Smooth muscle cell (in vitro differentiated cells): ENCODE measurements around the gene GPATCH1. TPM values are rescaled to one million over a fixed set of nuclear protein-coding genes. Genes with fewer than 3 reads are reported as not detected.
"Not testable (repeated sequence)": the region's sequence is repeated elsewhere in the genome, so short reads cannot be mapped to it uniquely, and the experiment has no call there.

Experiments used
- DNase-seq: peaks from one replicate; lab custom pipeline; 2025; ENCODE audit not compliant: unreplicated experiment; lab: John Stamatoyannopoulos, UW
- H2AFZ ChIP-seq: fragments of 200-600 bp; sonication (generic); 2 replicates; pipeline ENCODE4 v1.6.0; 2016; ENCODE audit warnings: antibody characterized with exemption, low read depth, mild to moderate bottlenecking
- H3F3A ChIP-seq: fragments of 200-600 bp; sonication (generic); 2 replicates; pipeline ENCODE4 v1.6.0; 2017; ENCODE audit warnings: antibody characterized with exemption, low read depth
- H3K27ac ChIP-seq: fragments of 200-600 bp; sonication (generic); 2 replicates; pipeline ENCODE4 v1.5.1; 2016; ENCODE audit warnings: low read depth, mild to moderate bottlenecking
- H3K27me3 ChIP-seq: fragments of 200-600 bp; sonication (generic); 2 replicates; pipeline ENCODE4 v1.6.1; 2016; ENCODE audit warnings: low read depth, mild to moderate bottlenecking
- H3K36me3 ChIP-seq: fragments of 200-600 bp; sonication (generic); 2 replicates; pipeline ENCODE4 v1.5.1; 2016; ENCODE audit warnings: low read depth
- H3K4me1 ChIP-seq: fragments of 200-600 bp; sonication (generic); 2 replicates; pipeline ENCODE4 v1.5.1; 2016; ENCODE audit warnings: low read depth
- H3K4me2 ChIP-seq: fragments of 200-600 bp; sonication (generic); 2 replicates; pipeline ENCODE4 v1.6.0; 2016; ENCODE audit warnings: mild to moderate bottlenecking
- H3K4me3 ChIP-seq: fragments of 200-600 bp; sonication (generic); 2 replicates; pipeline ENCODE4 v1.5.1; 2016; ENCODE audit warnings: mild to moderate bottlenecking
- H3K79me2 ChIP-seq: fragments of 200-600 bp; sonication (generic); 2 replicates; pipeline ENCODE4 v1.6.0; 2016; ENCODE audit warnings: low read depth, mild to moderate bottlenecking
- H3K9ac ChIP-seq: fragments of 200-600 bp; sonication (generic); 2 replicates; pipeline ENCODE4 v1.6.0; 2016; ENCODE audit warnings: low read depth
- H3K9me3 ChIP-seq: fragments of 200-600 bp; sonication (generic); replicated peaks from 2 replicates; pipeline ENCODE4 v1.5.1; 2016; ENCODE audit warnings: low read depth
- H4K20me1 ChIP-seq: fragments of 200-600 bp; sonication (generic); 2 replicates; pipeline ENCODE4 v1.6.0; 2016; ENCODE audit warnings: low read depth
- CTCF ChIP-seq: fragments of 200-600 bp; sonication (generic); IDR thresholded peaks from 2 replicates; pipeline ENCODE4 v1.5.1; 2017; ENCODE audit warnings: borderline replicate concordance, mild to moderate bottlenecking, antibody characterized with exemption; ENCODE audit not compliant: insufficient read depth, poor library complexity, severe bottlenecking
- WGBS: methylation state at CpG from one replicate; pipeline ENCODE4 v1.1.7; 2016; ENCODE audit warnings: low lambda C conversion rate; 5-methylcytosine and 5-hydroxymethylcytosine counted together
- polyA plus RNA-seq: library from polyadenylated mRNA; unstranded; fragments of >200 nt; fragmentation: Nextera tagmentation; extraction: Ambion mirVana; gene quantifications from 2 replicates; pipeline ENCODE4 v1.2.1, GENCODE V29; 2016
- total RNA-seq: library from RNA; depleted of rRNA; stranded (reverse); fragments of >200 nt; gene quantifications from 2 replicates; pipeline ENCODE4 v1.2.3, GENCODE V29; 2014

The GPATCH1 gene
- total and polyA plus RNA-seq, 2 experiments from 2014 or later = 2.8 to 4.3 TPM

- Histone ChIP-seq H3F3A (no peaks in the 10 kb centered on the region), H3K36me3 (no peaks in the 10 kb centered on the region), H3K27ac (no peak overlapping the region), H3K4me2 (no peak overlapping the region), H4K20me1 (no peaks in the 10 kb centered on the region), H3K79me2 (no peaks in the 10 kb centered on the region), H2AFZ (no peak overlapping the region), H3K4me3 (no peak overlapping the region), H3K9ac (no peak overlapping the region), H3K9me3 (no peaks in the 10 kb centered on the region), H3K27me3 (no peaks in the 10 kb centered on the region), H3K4me1 (no peaks in the 10 kb centered on the region)
- DNase-seq = no peak
- 100% methylated on average over 4 of the region's 4 CpGs for whole genome bisulfite sequencing
- TF ChIP-seq CTCF = no peak
These were observed 78.2 kb downstream of the GPATCH1 start for GRCh38 chr19:33159149-33159548.

- H3K4me2 ChIP-seq = no peak overlapping the region
- H2AFZ ChIP-seq = no peak overlapping the region
- no peak overlapping the region for H3K4me3 ChIP-seq
- H3K27ac ChIP-seq = no peak overlapping the region
- H4K20me1 ChIP-seq = no peaks in the 10 kb centered on the region
- DNase-seq = no peak
- WGBS = 84% methylated on average over 8 of the region's 8 CpGs
- TF ChIP-seq CTCF = no peak
- H3K27me3 ChIP-seq = no peaks in the 10 kb centered on the region
- H3K79me2 ChIP-seq = no peaks in the 10 kb centered on the region
- no peak overlapping the region for H3K9ac ChIP-seq
- H3F3A ChIP-seq = no peaks in the 10 kb centered on the region
- H3K4me1 ChIP-seq = no peaks in the 10 kb centered on the region
- H3K36me3 ChIP-seq = no peaks in the 10 kb centered on the region
- no peaks in the 10 kb centered on the region for H3K9me3 ChIP-seq
These were observed 78.9 kb downstream of the GPATCH1 start for GRCh38 chr19:33159893-33160292.

- no peak overlapping the region for H3K9ac ChIP-seq
- WGBS = 81% methylated on average over 4 of the region's 4 CpGs
- H3K36me3 ChIP-seq = no peaks in the 10 kb centered on the region
- H4K20me1 ChIP-seq = no peaks in the 10 kb centered on the region
- no peaks in the 10 kb centered on the region for H3K4me1 ChIP-seq
- DNase-seq = no peak
- H3K4me3 ChIP-seq = no peak overlapping the region
- H3K4me2 ChIP-seq = no peak overlapping the region
- H3K27me3 ChIP-seq = no peaks in the 10 kb centered on the region
- no peaks in the 10 kb centered on the region for H3F3A ChIP-seq
- no peak for TF ChIP-seq CTCF
- H3K27ac ChIP-seq = no peak overlapping the region
- no peaks in the 10 kb centered on the region for H3K79me2 ChIP-seq
- H2AFZ ChIP-seq = no peak overlapping the region
- H3K9me3 ChIP-seq = no peaks in the 10 kb centered on the region
These were observed 80.2 kb downstream of the GPATCH1 start for GRCh38 chr19:33161201-33161600.

- DNase-seq = no peak
- H3K79me2 ChIP-seq = no peaks in the 10 kb centered on the region
- no peak for TF ChIP-seq CTCF
- no peaks in the 10 kb centered on the region for H3K36me3 ChIP-seq
- H4K20me1 ChIP-seq = no peaks in the 10 kb centered on the region
- H3K4me1 ChIP-seq = no peaks in the 10 kb centered on the region
- WGBS = 91% methylated on average over 6 of the region's 6 CpGs
- no peaks in the 10 kb centered on the region for H3F3A ChIP-seq
- no peak overlapping the region for H3K4me2 ChIP-seq
- H3K27ac ChIP-seq = no peak overlapping the region
- H2AFZ ChIP-seq = no peak overlapping the region
- no peak overlapping the region for H3K4me3 ChIP-seq
- H3K9me3 ChIP-seq = no peaks in the 10 kb centered on the region
- H3K9ac ChIP-seq = no peak overlapping the region
- no peaks in the 10 kb centered on the region for H3K27me3 ChIP-seq
These were observed 82.5 kb downstream of the GPATCH1 start for GRCh38 chr19:33163481-33163880.

GRCh38 chr19:33166037-33166436 is 85.1 kb downstream of the GPATCH1 start:
- not testable (repeated sequence) for H3K27ac ChIP-seq, DNase-seq, H3K9me3 ChIP-seq, H3K79me2 ChIP-seq, H3K27me3 ChIP-seq, H2AFZ ChIP-seq, H3F3A ChIP-seq, H3K4me3 ChIP-seq, H3K4me2 ChIP-seq, H4K20me1 ChIP-seq, H3K9ac ChIP-seq, H3K36me3 ChIP-seq, H3K4me1 ChIP-seq
- 80% methylated on average over 5 of the region's 6 CpGs for whole genome bisulfite sequencing
